Activated CD4-positive, alpha-beta T cell treated with anti-CD3 and anti-CD28 coated beads, Interleukin-2, amount 50 U/mL, for 1 hour (primary cell): ENCODE measurements around the gene CAMSAP1.
A peak's percentile ranks its signal among the peaks of the same experiment; 100 is the strongest.

Experiments
- DNase-seq: peaks from one replicate; pipeline ENCODE4 v3.0.0-alpha.2; 2020

Gene CAMSAP1

GRCh38 chr9:135939351-135940265, 32.3 kb upstream of the CAMSAP1 start:
- DNase-seq: peak; percentile 35

- DNase-seq: no peak
Measured at GRCh38 chr9:135937521-135938489, 30.5 kb upstream of the CAMSAP1 start.

- no peak for DNase-seq
Measured at GRCh38 chr9:135933114-135933513, 25.8 kb upstream of the CAMSAP1 start.

- DNase-seq: no peak
Measured at GRCh38 chr9:135932656-135933055, 25.3 kb upstream of the CAMSAP1 start.

GRCh38 chr9:135931349-135931820, 24.0 kb upstream of the CAMSAP1 start:
- DNase-seq: no peak

- DNase-seq: no peak
Measured at GRCh38 chr9:135930446-135931345, 23.4 kb upstream of the CAMSAP1 start.

GRCh38 chr9:135929656-135930445, 22.5 kb upstream of the CAMSAP1 start:
- no peak for DNase-seq

GRCh38 chr9:135928731-135929655, 21.6 kb upstream of the CAMSAP1 start:
- no peak for DNase-seq

- no peak for DNase-seq
Measured at GRCh38 chr9:135928074-135928730, 20.9 kb upstream of the CAMSAP1 start.

- no peak for DNase-seq
Measured at GRCh38 chr9:135927195-135928013, 20.1 kb upstream of the CAMSAP1 start.

- DNase-seq: peak; percentile 15
Measured at GRCh38 chr9:135926402-135927194, 19.3 kb upstream of the CAMSAP1 start.

- DNase-seq: no peak
Measured at GRCh38 chr9:135925496-135926133, 18.3 kb upstream of the CAMSAP1 start.

- no peak for DNase-seq
Measured at GRCh38 chr9:135924628-135925338, 17.4 kb upstream of the CAMSAP1 start.

- no peak for DNase-seq
Measured at GRCh38 chr9:135923508-135923907, 16.2 kb upstream of the CAMSAP1 start.

GRCh38 chr9:135921749-135922310, 14.5 kb upstream of the CAMSAP1 start:
- no peak for DNase-seq

GRCh38 chr9:135920973-135921585, 13.7 kb upstream of the CAMSAP1 start:
- DNase-seq: no peak
